HepG2 (cell line): ENCODE data around the gene TPRN. TPM values are rescaled to one million over a fixed set of nuclear protein-coding genes. Genes with fewer than 3 reads are reported as not detected.

Source experiments
- LCORL ChIP-seq, 2 experiments: fragments of 450-650 bp in 1 of 2; sonication (generic) in 1 of 2; formaldehyde crosslinking in 1 of 2; IDR thresholded peaks; 2 replicates each; pipeline versions ENCODE4 v1.5.0 to v1.6.1; 2017 to 2020; ENCODE audit warnings: antibody characterized with exemption in 1 of 2, missing genetic modification reagents in 1 of 2
- MED8 ChIP-seq: sonication (generic); formaldehyde crosslinking; IDR thresholded peaks from 2 replicates; pipeline ENCODE4 v1.8.1; 2023; ENCODE audit warnings: mild to moderate bottlenecking, missing genetic modification reagents; ENCODE audit not compliant: insufficient replicate concordance
- MYC ChIP-seq: sonication (generic); formaldehyde crosslinking; IDR thresholded peaks from 2 replicates; pipeline ENCODE4 v1.9.0; 2021; ENCODE audit warnings: missing genetic modification reagents, borderline replicate concordance
- NKX3-1 ChIP-seq: sonication (generic); formaldehyde crosslinking; IDR thresholded peaks from 2 replicates; pipeline ENCODE4 v1.5.0; 2020; ENCODE audit warnings: missing genetic modification reagents
- RARA ChIP-seq: IDR thresholded peaks from 2 replicates; pipeline ENCODE4 v1.6.1; 2016; ENCODE audit warnings: missing genetic modification reagents, missing compliant biosample characterization
- SATB2 ChIP-seq: sonication (generic); formaldehyde crosslinking; IDR thresholded peaks from 2 replicates; pipeline ENCODE4 v1.5.0; 2020; ENCODE audit warnings: missing genetic modification reagents
- SIN3A ChIP-seq: IDR thresholded peaks from 2 replicates; pipeline ENCODE4 v1.6.1; 2011; ENCODE audit warnings: low read depth, mild to moderate bottlenecking, control low read depth, low read length, borderline replicate concordance
- SOX5 ChIP-seq: IDR thresholded peaks from 2 replicates; pipeline ENCODE4 v1.6.1; 2016; ENCODE audit warnings: borderline replicate concordance
- TEAD3 ChIP-seq: optimal IDR thresholded peaks from 2 replicates; pipeline ENCODE3; 2016; ENCODE audit warnings: borderline replicate concordance
- ZNF136 ChIP-seq: sonication (generic); formaldehyde crosslinking; IDR thresholded peaks from 2 replicates; pipeline ENCODE4 v1.8.1; 2022; ENCODE audit warnings: low read depth, mild to moderate bottlenecking, moderate library complexity, missing genetic modification reagents
- ZSCAN12 ChIP-seq: sonication (generic); formaldehyde crosslinking; IDR thresholded peaks from 2 replicates; pipeline ENCODE4 v1.9.0; 2021; ENCODE audit warnings: mild to moderate bottlenecking, missing genetic modification reagents
- polyA plus RNA-seq, 8 experiments: library from polyadenylated mRNA; depleted of rRNA in 3 of 8; stranded (reverse) in 7 of 8; unstranded in 1 of 8; fragments of >200 nt; fragmentation: Illumina TruSeq in 4 of 8; extraction: Trizol in 4 of 8; gene quantifications; 2 replicates each; pipeline versions ENCODE4 v1.2.1 to v1.2.3, GENCODE V29; 2011 to 2016; ENCODE audit warnings: low read depth in 4 of 8, missing spikeins in 1 of 8, mixed read lengths in 1 of 8; ENCODE audit not compliant: insufficient read depth in 1 of 8
- total RNA-seq, 5 experiments: library from RNA; depleted of rRNA; stranded (reverse); fragments of >200 nt; fragmentation: Illumina TruSeq; extraction: Trizol; gene quantifications; 2 replicates each; pipeline ENCODE4 v1.2.3, GENCODE V29; 2016; ENCODE audit warnings: low read depth in 1 of 5
- TF ChIP-seq, protein P1 (sequence below): sonication (generic); formaldehyde crosslinking; IDR thresholded peaks from 2 replicates; pipeline ENCODE4 v1.5.0; 2020; ENCODE audit warnings: mild to moderate bottlenecking, missing genetic modification reagents, borderline replicate concordance
- TF ChIP-seq, protein P2 (sequence below): sonication (generic); formaldehyde crosslinking; IDR thresholded peaks from 2 replicates; pipeline ENCODE4 v1.4.0; 2020; ENCODE audit warnings: missing genetic modification reagents

Gene TPRN
- total and polyA plus RNA-seq, 2 of the 13 experiments (the other 11 are each of a cell fraction or from before 2014, with no cell fraction given), result 10.1 to 19.2 TPM

DNA sequence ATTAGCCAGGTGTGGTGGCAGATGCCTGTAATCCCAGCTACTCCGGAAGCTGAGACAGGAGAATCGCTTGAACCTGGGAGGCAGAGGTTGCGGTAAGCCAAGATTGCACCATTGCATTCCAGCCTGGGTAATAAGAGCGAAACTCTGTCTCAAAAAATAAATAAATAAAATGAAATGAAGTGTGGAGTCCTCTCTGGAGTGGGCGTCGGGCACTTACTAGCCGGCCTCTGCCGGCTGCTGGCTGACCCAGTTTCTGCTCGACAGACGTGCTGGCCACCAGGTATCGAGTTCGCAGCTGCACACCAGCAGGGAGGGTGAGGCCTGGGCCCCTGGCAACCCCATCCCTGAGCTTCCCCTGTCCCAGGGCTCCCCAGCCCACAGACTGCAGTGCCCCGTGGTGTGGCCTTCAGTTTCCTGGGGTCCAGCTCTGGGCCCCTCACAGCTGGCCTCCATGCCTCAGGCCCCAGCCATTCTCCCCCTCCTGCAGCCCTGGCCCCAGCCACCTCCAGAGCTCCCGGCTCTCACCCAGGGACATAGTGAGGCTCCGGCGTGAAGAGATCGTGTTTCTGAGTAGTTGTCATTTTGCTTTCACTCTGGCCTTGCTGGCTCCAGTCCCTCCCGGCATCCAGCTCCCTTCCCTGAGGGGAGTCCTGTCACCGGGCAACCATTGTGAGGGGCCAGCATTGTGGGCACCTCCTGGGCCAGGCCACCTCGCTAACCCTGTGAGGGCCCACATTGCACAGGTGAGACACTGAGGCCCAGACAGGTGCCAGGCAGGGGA, 46.8 kb upstream of the TPRN start (continued):
- TF ChIP-seq, protein P1, sequence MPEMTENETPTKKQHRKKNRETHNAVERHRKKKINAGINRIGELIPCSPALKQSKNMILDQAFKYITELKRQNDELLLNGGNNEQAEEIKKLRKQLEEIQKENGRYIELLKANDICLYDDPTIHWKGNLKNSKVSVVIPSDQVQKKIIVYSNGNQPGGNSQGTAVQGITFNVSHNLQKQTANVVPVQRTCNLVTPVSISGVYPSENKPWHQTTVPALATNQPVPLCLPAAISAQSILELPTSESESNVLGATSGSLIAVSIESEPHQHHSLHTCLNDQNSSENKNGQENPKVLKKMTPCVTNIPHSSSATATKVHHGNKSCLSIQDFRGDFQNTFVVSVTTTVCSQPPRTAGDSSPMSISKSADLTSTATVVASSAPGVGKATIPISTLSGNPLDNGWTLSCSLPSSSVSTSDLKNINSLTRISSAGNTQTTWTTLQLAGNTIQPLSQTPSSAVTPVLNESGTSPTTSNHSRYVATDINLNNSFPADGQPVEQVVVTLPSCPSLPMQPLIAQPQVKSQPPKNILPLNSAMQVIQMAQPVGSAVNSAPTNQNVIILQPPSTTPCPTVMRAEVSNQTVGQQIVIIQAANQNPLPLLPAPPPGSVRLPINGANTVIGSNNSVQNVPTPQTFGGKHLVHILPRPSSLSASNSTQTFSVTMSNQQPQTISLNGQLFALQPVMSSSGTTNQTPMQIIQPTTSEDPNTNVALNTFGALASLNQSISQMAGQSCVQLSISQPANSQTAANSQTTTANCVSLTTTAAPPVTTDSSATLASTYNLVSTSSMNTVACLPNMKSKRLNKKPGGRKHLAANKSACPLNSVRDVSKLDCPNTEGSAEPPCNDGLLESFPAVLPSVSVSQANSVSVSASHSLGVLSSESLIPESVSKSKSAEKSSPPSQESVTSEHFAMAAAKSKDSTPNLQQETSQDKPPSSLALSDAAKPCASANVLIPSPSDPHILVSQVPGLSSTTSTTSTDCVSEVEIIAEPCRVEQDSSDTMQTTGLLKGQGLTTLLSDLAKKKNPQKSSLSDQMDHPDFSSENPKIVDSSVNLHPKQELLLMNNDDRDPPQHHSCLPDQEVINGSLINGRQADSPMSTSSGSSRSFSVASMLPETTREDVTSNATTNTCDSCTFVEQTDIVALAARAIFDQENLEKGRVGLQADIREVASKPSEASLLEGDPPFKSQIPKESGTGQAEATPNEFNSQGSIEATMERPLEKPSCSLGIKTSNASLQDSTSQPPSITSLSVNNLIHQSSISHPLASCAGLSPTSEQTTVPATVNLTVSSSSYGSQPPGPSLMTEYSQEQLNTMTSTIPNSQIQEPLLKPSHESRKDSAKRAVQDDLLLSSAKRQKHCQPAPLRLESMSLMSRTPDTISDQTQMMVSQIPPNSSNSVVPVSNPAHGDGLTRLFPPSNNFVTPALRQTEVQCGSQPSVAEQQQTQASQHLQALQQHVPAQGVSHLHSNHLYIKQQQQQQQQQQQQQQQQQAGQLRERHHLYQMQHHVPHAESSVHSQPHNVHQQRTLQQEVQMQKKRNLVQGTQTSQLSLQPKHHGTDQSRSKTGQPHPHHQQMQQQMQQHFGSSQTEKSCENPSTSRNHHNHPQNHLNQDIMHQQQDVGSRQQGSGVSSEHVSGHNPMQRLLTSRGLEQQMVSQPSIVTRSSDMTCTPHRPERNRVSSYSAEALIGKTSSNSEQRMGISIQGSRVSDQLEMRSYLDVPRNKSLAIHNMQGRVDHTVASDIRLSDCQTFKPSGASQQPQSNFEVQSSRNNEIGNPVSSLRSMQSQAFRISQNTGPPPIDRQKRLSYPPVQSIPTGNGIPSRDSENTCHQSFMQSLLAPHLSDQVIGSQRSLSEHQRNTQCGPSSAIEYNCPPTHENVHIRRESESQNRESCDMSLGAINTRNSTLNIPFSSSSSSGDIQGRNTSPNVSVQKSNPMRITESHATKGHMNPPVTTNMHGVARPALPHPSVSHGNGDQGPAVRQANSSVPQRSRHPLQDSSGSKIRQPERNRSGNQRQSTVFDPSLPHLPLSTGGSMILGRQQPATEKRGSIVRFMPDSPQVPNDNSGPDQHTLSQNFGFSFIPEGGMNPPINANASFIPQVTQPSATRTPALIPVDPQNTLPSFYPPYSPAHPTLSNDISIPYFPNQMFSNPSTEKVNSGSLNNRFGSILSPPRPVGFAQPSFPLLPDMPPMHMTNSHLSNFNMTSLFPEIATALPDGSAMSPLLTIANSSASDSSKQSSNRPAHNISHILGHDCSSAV (CRISPR knock-in tag), result no peak
- TF ChIP-seq SIN3A, result peak; percentile 29; the same call in 1 of the 2 replicates
- TF ChIP-seq LCORL (IDR thresholded peaks at IDR 0.05), result no peak
- TF ChIP-seq LCORL (CRISPR knock-in tag; IDR thresholded peaks at IDR 0.05), result 0 out of 2 replicates have a peak, but pooled peaks have one; percentile 20
- no peak for TF ChIP-seq SATB2 (CRISPR knock-in tag)
- 0 out of 2 replicates have a peak, but pooled peaks have one; percentile 14 for TF ChIP-seq MYC (CRISPR knock-in tag)
- no peak for TF ChIP-seq MED8 (CRISPR knock-in tag)
- TF ChIP-seq ZSCAN12 (CRISPR knock-in tag), result no peak
- TF ChIP-seq RARA (CRISPR knock-in tag), result peak; percentile 16; the same call in 1 of the 2 replicates
- no peak for TF ChIP-seq SOX5 (CRISPR knock-in tag)
- TF ChIP-seq, protein P2, sequence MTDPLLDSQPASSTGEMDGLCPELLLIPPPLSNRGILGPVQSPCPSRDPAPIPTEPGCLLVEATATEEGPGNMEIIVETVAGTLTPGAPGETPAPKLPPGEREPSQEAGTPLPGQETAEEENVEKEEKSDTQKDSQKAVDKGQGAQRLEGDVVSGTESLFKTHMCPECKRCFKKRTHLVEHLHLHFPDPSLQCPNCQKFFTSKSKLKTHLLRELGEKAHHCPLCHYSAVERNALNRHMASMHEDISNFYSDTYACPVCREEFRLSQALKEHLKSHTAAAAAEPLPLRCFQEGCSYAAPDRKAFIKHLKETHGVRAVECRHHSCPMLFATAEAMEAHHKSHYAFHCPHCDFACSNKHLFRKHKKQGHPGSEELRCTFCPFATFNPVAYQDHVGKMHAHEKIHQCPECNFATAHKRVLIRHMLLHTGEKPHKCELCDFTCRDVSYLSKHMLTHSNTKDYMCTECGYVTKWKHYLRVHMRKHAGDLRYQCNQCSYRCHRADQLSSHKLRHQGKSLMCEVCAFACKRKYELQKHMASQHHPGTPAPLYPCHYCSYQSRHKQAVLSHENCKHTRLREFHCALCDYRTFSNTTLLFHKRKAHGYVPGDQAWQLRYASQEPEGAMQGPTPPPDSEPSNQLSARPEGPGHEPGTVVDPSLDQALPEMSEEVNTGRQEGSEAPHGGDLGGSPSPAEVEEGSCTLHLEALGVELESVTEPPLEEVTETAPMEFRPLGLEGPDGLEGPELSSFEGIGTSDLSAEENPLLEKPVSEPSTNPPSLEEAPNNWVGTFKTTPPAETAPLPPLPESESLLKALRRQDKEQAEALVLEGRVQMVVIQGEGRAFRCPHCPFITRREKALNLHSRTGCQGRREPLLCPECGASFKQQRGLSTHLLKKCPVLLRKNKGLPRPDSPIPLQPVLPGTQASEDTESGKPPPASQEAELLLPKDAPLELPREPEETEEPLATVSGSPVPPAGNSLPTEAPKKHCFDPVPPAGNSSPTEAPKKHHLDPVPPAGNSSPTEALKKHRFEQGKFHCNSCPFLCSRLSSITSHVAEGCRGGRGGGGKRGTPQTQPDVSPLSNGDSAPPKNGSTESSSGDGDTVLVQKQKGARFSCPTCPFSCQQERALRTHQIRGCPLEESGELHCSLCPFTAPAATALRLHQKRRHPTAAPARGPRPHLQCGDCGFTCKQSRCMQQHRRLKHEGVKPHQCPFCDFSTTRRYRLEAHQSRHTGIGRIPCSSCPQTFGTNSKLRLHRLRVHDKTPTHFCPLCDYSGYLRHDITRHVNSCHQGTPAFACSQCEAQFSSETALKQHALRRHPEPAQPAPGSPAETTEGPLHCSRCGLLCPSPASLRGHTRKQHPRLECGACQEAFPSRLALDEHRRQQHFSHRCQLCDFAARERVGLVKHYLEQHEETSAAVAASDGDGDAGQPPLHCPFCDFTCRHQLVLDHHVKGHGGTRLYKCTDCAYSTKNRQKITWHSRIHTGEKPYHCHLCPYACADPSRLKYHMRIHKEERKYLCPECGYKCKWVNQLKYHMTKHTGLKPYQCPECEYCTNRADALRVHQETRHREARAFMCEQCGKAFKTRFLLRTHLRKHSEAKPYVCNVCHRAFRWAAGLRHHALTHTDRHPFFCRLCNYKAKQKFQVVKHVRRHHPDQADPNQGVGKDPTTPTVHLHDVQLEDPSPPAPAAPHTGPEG, result no peak
- no peak for TF ChIP-seq NKX3-1 (CRISPR knock-in tag)
- TF ChIP-seq ZNF136 (CRISPR knock-in tag), result no peak
- peak; percentile 52 for TF ChIP-seq TEAD3 (CRISPR knock-in tag)
